GM11168 (cell line): ENCODE results near the gene SPEG.

ENCODE experiments used
- in situ Hi-C: fragments of 300-500 bp; cut with MboI; formaldehyde crosslinking; loops from one replicate; pipeline ENCODE4 v1.12.0; 2022; ENCODE audit warnings: low sequenced_read_pairs; ENCODE audit not compliant: unreplicated experiment

SPEG gene

DNA sequence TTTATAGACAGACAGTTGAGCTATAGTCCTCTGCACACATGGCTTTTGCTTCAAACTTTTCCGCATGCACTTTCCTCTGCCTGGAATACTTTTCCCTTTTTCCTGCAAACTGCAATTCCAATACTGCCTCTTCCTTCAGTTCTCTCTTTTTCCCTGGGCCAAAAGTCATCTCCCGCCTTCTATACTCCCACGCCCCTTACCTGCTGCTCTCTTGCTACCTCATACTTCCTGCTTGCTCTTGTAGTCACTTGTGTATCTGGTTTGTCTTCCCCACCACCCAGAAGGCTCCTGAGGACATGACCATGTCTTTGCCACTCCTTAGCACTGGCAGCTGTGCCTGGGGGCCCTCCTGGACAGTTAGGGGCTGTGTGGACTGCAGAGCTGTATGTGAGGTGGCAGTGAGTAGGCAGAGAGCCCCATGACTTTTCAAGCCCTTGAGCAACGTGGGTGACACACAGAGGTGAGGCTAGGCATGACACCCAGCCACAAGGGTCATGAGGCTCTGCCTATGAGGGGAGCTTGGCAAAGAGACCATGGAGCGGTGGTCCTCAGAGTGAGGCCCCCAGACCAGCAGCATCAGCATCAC lies 23.2 kb downstream of the SPEG start:
- in situ Hi-C loops = no loop called here

DNA sequence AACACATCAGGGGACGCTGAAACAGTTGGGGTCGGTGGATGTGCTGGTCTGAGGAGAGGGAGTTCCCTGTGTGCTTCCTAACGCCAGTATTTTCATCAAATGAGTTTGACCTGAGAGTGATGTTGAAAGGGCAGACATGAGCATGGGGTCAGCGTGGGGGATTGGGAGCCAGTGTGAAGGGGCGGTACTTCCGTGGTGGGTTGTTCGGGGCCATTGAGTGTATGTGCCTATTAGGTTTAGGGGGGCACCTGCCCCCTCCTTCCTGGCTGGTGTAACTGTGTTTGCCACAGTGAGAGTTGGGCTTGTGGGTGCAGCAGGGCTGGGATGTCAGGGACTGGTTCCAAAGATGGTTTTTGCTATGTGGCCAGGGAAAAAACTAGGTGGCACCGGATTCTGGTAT lies 24.4 kb downstream of the SPEG start:
- in situ Hi-C loops = no loop called here

DNA sequence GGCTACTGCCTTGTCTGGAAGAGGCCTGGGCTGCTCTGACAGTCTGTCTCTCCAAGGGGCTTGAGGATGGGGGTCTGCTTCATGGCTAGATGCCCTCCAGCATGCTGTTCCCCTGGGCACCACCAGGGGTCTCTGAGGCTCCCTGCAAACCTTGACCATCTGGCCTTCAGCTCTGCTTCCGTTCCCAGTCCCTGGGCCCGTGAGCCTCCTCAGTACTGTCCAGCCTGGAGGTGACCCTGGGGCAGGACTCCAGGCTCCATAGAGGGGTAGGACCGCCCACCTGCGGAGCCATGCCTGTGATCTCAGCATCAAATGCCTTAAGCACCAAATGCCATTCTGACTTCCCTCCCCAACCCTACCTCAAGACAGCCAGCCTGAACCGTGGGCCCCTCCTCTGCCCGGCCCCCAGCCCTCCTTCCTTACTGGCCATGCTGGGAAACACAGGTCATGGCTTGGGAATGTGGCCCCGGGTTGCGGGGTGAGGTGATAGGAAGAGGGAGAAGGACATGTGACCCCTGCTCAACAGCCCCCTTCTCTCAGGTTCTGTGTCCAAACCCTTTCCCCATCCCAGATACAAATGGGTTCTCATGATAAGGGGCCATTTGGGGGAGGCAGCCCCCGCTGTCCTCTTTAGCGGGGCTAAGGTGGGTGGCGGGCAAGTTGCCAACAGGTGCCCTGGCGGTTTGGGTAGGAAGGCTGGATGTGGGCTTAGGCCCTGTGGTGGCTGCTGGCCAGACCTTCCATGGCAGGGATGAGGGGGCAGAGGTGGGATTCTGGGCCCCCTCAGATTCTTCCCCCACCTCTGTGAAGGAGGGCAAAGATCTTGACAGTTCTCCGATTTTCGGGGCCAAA lies 25.0 kb downstream of the SPEG start:
- in situ Hi-C loops = no loop called here

DNA sequence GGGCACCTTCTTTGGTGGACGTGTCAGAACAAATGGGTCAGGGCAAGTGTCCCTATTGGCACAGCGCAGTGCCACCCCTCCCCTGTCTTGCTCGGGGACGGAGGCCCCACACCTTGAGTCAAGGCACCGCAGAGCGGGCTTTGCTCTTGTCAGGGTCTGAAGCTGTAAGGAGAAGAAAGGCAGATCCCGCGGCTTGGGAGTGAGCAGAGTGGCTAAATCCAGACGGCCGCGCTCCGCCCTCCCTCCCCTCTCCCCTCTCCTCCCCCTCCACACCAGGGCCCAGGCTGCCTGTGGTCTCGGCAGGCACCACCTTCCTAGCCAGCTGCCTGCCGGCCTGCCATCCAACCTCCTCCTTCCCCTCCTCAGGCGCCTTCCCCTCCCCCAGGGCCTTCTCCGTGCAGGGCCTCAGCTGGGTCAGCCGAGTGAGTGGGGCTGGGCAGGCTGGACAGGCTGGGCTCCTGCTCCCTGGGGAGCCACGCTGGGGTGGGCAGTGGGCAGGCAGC lies 25.8 kb downstream of the SPEG start:
- in situ Hi-C loops = no loop called here

- in situ Hi-C loops = no loop called here
These were observed 26.4 kb downstream of the SPEG start for GRCh38 chr2:219461047-219461514.

- in situ Hi-C loops = no loop called here
These were observed 27.0 kb downstream of the SPEG start for GRCh38 chr2:219461669-219462068.

- in situ Hi-C loops = no loop called here
These were observed 27.7 kb downstream of the SPEG start for GRCh38 chr2:219462349-219462748.

DNA sequence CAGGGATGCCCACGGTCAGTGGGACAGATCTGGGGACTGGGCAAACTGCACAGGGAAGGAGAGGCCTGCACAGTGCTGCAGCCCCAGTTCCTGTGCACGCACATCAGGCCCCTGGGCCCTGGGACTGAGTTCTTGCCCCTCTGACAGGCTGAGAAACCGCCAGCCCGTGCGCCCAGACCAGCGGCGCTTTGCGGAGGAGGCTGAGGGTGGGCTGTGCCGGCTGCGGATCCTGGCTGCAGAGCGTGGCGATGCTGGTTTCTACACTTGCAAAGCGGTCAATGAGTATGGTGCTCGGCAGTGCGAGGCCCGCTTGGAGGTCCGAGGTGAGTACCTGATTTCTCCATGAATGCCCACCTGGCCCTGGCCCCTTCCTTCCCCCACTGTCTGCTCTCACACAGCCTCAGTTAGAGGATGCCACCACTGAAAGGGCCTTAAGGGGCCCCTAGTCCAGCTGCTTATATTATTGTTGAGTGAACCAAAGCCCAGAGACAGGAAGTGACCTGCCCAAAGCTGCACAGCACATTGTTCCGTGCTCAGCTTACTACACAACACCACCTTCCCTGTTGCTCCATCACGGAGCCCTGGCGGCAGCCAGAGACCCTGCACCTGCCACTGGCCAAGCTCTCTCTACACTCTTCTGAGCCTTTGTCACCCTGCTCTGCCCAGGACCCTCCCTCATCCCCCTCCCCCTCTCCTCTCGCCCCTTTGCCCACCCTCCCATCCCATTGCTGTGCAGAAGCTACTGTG lies 29.8 kb downstream of the SPEG start:
- in situ Hi-C loops = no loop called here

GRCh38 chr2:219465659-219466561 lies 31.3 kb downstream of the SPEG start:
- in situ Hi-C loops = no loop called here

DNA sequence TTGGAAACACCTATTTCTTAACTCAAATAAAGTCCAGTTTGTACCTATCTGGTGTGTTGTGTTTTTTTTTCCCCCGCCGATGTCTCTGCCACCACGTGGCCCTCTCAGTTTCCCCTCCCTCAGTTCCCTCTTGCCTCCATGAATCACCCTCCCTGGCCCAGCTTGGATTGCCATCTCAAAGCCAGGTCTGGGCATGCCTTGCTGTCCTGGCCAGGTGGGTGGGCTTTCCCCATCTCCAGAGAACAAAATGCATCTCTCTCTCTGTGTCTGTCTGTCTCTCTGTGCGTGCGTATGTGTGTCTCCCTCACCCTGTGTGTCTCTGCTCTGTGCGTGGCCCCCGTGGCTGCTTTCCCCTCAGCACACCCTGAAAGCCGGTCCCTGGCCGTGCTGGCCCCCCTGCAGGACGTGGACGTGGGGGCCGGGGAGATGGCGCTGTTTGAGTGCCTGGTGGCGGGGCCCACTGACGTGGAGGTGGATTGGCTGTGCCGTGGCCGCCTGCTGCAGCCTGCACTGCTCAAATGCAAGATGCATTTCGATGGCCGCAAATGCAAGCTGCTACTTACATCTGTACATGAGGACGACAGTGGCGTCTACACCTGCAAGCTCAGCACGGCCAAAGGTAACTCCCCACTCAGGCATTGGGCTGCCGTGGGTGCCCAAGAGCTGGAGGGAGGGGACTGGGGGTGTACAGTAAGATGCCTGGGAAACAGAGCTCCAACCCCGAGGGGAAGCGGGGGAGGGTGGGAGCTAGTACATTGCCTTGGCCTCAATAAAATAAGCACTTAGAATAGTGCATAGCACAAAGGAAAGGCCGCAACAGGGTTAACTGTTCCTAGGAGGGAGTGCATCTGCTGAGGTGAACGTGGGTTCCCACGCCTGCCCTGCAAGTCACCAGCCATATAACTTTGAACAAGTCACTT lies 32.4 kb downstream of the SPEG start:
- in situ Hi-C loops = no loop called here

DNA sequence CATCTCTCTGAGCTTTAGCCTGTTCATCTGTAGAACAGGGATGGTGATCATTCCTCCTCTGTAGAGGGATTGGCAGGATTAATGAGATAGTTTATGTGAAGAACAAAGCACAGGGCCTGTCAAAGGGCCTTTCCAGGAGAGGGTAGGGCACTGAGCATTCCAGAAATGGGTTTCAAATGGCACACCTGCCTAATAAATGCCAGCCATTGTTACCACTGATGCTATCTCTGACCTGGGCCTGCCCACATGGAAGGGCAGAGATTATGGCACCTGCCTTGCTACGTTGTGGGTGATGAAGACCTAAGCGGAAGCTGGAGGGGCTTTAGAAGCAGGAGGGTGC lies 33.1 kb downstream of the SPEG start:
- in situ Hi-C loops = no loop called here

DNA sequence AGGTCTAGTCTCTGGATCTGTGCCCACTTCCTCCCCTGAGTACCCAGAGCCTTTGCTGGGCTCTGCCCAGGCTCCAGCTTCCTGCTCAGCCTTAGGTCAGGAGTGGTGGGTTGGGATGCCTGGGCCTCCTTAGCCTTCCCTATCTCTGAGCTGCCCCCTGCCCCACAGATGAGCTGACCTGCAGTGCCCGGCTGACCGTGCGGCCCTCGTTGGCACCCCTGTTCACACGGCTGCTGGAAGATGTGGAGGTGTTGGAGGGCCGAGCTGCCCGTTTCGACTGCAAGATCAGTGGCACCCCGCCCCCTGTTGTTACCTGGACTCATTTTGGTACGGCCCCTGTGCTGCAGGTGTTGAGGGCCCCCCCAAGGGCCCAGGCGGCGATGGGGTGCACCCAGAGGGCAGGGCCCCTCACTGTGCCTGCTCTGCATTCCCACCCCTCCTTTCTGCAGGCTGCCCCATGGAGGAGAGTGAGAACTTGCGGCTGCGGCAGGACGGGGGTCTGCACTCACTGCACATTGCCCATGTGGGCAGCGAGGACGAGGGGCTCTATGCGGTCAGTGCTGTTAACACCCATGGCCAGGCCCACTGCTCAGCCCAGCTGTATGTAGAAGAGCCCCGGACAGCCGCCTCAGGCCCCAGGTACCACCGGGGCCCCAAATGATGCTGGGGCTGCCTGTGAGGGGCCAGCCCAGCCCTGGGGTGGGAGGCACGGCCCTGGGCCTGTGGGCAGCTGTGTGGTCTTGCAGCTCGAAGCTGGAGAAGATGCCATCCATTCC lies 34.0 kb downstream of the SPEG start:
- in situ Hi-C loops = no loop called here

DNA sequence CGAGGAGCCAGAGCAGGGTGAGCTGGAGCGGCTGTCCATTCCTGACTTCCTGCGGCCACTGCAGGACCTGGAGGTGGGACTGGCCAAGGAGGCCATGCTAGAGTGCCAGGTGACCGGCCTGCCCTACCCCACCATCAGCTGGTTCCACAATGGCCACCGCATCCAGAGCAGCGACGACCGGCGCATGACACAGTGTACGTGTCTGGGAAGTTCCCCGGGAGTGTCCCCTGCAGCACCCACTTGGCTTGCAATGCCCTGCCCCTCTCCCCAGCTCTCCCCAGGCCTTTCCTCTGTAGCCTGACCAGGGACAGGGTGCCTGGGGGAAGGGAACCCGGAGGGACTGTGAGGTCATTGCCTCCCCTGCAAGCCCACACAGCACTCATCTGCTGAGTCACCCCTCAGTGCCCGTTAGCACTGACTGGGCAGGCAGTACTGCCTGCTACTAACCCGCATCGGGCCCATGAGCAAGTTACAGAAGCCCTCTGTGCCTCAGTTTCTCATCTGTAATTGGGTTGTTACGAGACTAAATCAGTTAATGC lies 34.6 kb downstream of the SPEG start:
- in situ Hi-C loops = no loop called here

DNA sequence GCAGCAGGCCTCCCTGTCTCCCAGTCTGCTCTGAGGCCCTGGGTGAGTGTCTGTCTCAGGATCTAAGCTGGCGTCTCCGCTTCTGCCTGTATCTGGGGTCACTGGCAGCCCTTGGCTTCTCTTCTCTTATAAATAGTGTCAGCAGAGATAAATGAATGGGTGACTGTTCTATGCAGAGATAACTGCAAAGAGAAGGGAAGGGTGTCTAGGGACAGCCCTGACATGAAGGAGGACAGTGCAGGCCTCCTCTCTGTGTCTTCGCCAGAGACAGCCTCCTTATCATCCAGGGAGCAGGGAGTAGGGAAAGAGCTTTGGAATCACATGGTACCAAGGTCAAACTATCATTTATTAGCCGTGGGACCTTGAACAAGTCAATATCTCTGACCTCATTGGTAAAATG lies 35.8 kb downstream of the SPEG start:
- in situ Hi-C loops = loop anchor here (10.0 kb wide), 1 partner anchor 54 kb away; no protein-coding TSS in a partner anchor

GRCh38 chr2:219471476-219472371 lies 37.1 kb downstream of the SPEG start:
- in situ Hi-C loops = loop anchor here (10.0 kb wide), 1 partner anchor 53 kb away; no protein-coding TSS in a partner anchor

GRCh38 chr2:219472629-219473187 lies 38.1 kb downstream of the SPEG start:
- in situ Hi-C loops = loop anchor here (10.0 kb wide), 1 partner anchor 52 kb away; no protein-coding TSS in a partner anchor
